Measurements from ENCODE around the gene BOK. TPM values are rescaled to one million over a fixed set of nuclear protein-coding genes. Genes with fewer than 3 reads are reported as not detected.

Gene BOK
- total and polyA plus RNA-seq, 2 experiments from 2014 or later: 28.0 to 46.6 TPM

GRCh38 chr2:241567776-241568175 lies 9.2 kb downstream of the BOK start:
- H3K27ac ChIP-seq: no peak overlapping the region

GRCh38 chr2:241568726-241569125 lies 10.2 kb downstream of the BOK start:
- H3K9me2 ChIP-seq (ENCODE audit: insufficient read depth): no peaks in the 10 kb centered on the region
- no peaks in the 10 kb centered on the region for H3F3A ChIP-seq (ENCODE audit: insufficient read depth)
- no peaks in the 10 kb centered on the region for H3K9me3 ChIP-seq (ENCODE audit: low read depth)
- TF ChIP-seq EZH2phosphoT487 (IDR thresholded peaks at IDR 0.05; ENCODE audit: insufficient read depth, low read depth) (no peak), EZH2 (IDR thresholded peaks at IDR 0.05; ENCODE audit: insufficient read depth, poor library complexity, severe bottlenecking) (no peak)
- no peak overlapping the region for H2AFZ ChIP-seq
- no peak overlapping the region for H3K4me2 ChIP-seq (ENCODE audit: unreplicated experiment)
- no peaks in the 10 kb centered on the region for H4K20me1 ChIP-seq (ENCODE audit: insufficient read depth)
- in situ Hi-C loops (cut with MboI): no loop called here
- peaks cover 13% of the 10 kb centered on the region for H3K4me1 ChIP-seq (ENCODE audit: insufficient read depth)
- H3K9ac ChIP-seq: no peak overlapping the region
- H3K4me3 ChIP-seq: no peak overlapping the region
- no peaks in the 10 kb centered on the region for H3K27me3 ChIP-seq (replicated peaks; ENCODE audit: insufficient read depth)
- peaks cover 23% of the 10 kb centered on the region for H3K79me2 ChIP-seq (ENCODE audit: insufficient read depth)
- H3K27ac ChIP-seq: no peak overlapping the region
- WGBS, 2 experiments (ENCODE audit: low coverage in 1 of 2, low lambda C conversion rate in 2 of 2, missing lambda C conversion rate in 2 of 2): 57 to 62% methylated on average over 4 of the region's 4 CpGs
- DNase-seq: no peak
- H3K36me3 ChIP-seq (ENCODE audit: low read depth): peaks cover 12% of the 10 kb centered on the region; the same call in 1 of the 2 replicates

More at GRCh38 chr2:241567776-241568175, 9.2 kb downstream of the BOK start:
- Histone ChIP-seq H3K4me1 (ENCODE audit: insufficient read depth) (peaks cover 20% of the 10 kb centered on the region), H3K4me3 (no peak overlapping the region), H4K20me1 (ENCODE audit: insufficient read depth) (no peaks in the 10 kb centered on the region), H3F3A (ENCODE audit: insufficient read depth) (no peaks in the 10 kb centered on the region), H2AFZ (no peak overlapping the region), H3K4me2 (ENCODE audit: unreplicated experiment) (no peak overlapping the region), H3K9ac (no peak overlapping the region), H3K9me2 (ENCODE audit: insufficient read depth) (no peaks in the 10 kb centered on the region), H3K27me3 (replicated peaks; ENCODE audit: insufficient read depth) (no peaks in the 10 kb centered on the region), H3K79me2 (ENCODE audit: insufficient read depth) (peaks cover 27% of the 10 kb centered on the region), H3K9me3 (ENCODE audit: low read depth) (no peaks in the 10 kb centered on the region), H3K36me3 (ENCODE audit: low read depth) (peaks cover 3% of the 10 kb centered on the region; the same call in 1 of the 2 replicates)
- TF ChIP-seq EZH2 (IDR thresholded peaks at IDR 0.05; ENCODE audit: insufficient read depth, poor library complexity, severe bottlenecking) (no peak), EZH2phosphoT487 (IDR thresholded peaks at IDR 0.05; ENCODE audit: insufficient read depth, low read depth) (no peak)
- 90 to 93% methylated on average over 4 to 7 of the region's 8 CpGs for WGBS, 2 experiments (ENCODE audit: low coverage in 1 of 2, low lambda C conversion rate in 2 of 2, missing lambda C conversion rate in 2 of 2)
- in situ Hi-C loops (cut with MboI): no loop called here
- no peak for DNase-seq

DNA sequence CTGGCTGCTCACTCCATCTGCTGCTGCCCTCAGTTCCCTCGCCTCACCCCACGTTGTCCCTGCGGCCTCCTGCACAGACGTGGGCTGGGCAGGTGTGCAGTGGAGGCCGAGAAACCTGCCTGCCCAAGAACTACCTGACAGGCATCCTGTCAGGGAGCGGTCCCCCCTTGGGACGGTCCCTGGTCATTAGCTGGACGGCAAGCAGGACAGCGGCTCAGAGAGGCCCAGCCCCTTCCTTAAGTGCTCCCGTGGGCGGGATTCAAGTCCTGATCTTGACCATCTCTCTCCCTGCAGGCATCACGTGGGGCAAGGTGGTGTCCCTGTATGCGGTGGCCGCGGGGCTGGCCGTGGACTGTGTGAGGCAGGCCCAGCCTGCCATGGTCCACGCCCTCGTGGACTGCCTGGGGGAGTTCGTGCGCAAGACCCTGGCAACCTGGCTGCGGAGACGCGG lies 11.3 kb downstream of the BOK start:
- Histone ChIP-seq H3K27me3 (replicated peaks; ENCODE audit: insufficient read depth) (no peaks in the 10 kb centered on the region), H3K9me3 (ENCODE audit: low read depth) (no peaks in the 10 kb centered on the region), H2AFZ (no peak overlapping the region), H3K9ac (no peak overlapping the region), H3K27ac (no peak overlapping the region), H3K36me3 (ENCODE audit: low read depth) (peaks cover 12% of the 10 kb centered on the region; the same call in 1 of the 2 replicates), H3K4me1 (ENCODE audit: insufficient read depth) (peaks cover 1% of the 10 kb centered on the region; the same call in 1 of the 2 replicates), H3K4me3 (no peak overlapping the region), H3K79me2 (ENCODE audit: insufficient read depth) (peaks cover 23% of the 10 kb centered on the region), H3F3A (ENCODE audit: insufficient read depth) (no peaks in the 10 kb centered on the region), H3K9me2 (ENCODE audit: insufficient read depth) (no peaks in the 10 kb centered on the region), H4K20me1 (ENCODE audit: insufficient read depth) (no peaks in the 10 kb centered on the region), H3K4me2 (ENCODE audit: unreplicated experiment) (no peak overlapping the region)
- WGBS, 2 experiments (ENCODE audit: low coverage in 1 of 2, low lambda C conversion rate in 2 of 2, missing lambda C conversion rate in 2 of 2): 96 to 97% methylated on average over 20 to 23 of the region's 23 CpGs
- in situ Hi-C loops (cut with MboI): no loop called here
- no peak for TF ChIP-seq EZH2phosphoT487 (IDR thresholded peaks at IDR 0.05; ENCODE audit: insufficient read depth, low read depth)
- no peak for TF ChIP-seq EZH2 (IDR thresholded peaks at IDR 0.05; ENCODE audit: insufficient read depth, poor library complexity, severe bottlenecking)
- DNase-seq: no peak

GRCh38 chr2:241570961-241571581 lies 12.5 kb downstream of the BOK start:
- H3K4me1 ChIP-seq (ENCODE audit: insufficient read depth): no peaks in the 10 kb centered on the region
- no peaks in the 10 kb centered on the region for H3F3A ChIP-seq (ENCODE audit: insufficient read depth)
- WGBS, 2 experiments (ENCODE audit: low coverage in 1 of 2, low lambda C conversion rate in 2 of 2, missing lambda C conversion rate in 2 of 2): 90 to 93% methylated on average over 13 to 23 of the region's 23 CpGs
- no peaks in the 10 kb centered on the region for H3K9me2 ChIP-seq (ENCODE audit: insufficient read depth)
- in situ Hi-C loops (cut with MboI): no loop called here
- H3K4me3 ChIP-seq: no peak overlapping the region
- no peak overlapping the region for H3K4me2 ChIP-seq (ENCODE audit: unreplicated experiment)
- H3K9ac ChIP-seq: no peak overlapping the region
- H3K27me3 ChIP-seq (replicated peaks; ENCODE audit: insufficient read depth): no peaks in the 10 kb centered on the region
- TF ChIP-seq EZH2 (IDR thresholded peaks at IDR 0.05; ENCODE audit: insufficient read depth, poor library complexity, severe bottlenecking): no peak
- no peak for TF ChIP-seq EZH2phosphoT487 (IDR thresholded peaks at IDR 0.05; ENCODE audit: insufficient read depth, low read depth)
- H4K20me1 ChIP-seq (ENCODE audit: insufficient read depth): no peaks in the 10 kb centered on the region
- peaks cover 15% of the 10 kb centered on the region for H3K79me2 ChIP-seq (ENCODE audit: insufficient read depth)
- H3K9me3 ChIP-seq (ENCODE audit: low read depth): no peaks in the 10 kb centered on the region
- no peak overlapping the region for H3K27ac ChIP-seq
- no peak overlapping the region for H2AFZ ChIP-seq
- peaks cover 12% of the 10 kb centered on the region; the same call in 1 of the 2 replicates for H3K36me3 ChIP-seq (ENCODE audit: low read depth)
- DNase-seq: no peak
